Measurements from ENCODE around the gene GORASP1.

DNA sequence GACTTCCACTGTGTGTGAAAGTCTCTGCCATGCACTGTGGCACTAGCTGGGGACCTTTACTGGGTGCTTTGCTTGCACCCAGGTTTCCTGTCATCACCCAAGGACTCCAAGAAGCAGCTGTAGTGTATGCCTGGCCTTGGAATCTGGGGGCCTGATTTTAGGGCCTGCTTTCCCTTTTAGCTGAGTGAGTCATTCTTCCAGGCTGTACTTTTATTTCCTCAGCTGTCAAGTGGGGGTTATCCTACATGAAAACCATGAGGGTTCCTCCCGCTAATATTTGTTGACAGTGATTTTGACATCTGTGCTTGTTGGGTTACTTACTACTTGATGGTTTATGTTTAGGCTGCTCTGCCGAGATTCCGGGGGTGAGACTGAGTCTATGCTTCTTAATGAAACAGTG is 18.5 kb downstream of the GORASP1 start:
- no peak for TF ChIP-seq CTCF (IDR thresholded peaks at IDR 0.05)
- no peak for TF ChIP-seq POLR2AphosphoS5 (IDR thresholded peaks at IDR 0.05; ENCODE audit: low read depth, low read length)
- TF ChIP-seq TCF7L2 (IDR thresholded peaks at IDR 0.05; ENCODE audit: low read depth, low read length), result no peak
